Natural killer cell (primary cell): ENCODE data around the gene RNF157. TPM values are rescaled to one million over a fixed set of nuclear protein-coding genes. Genes with fewer than 3 reads are reported as not detected.
A peak's percentile ranks its signal among the peaks of the same experiment; 100 is the strongest.

Experiments
- ATAC-seq, 3 donors: fragments of 150-1000 bp in 2 of 3; fragments of 200-7000 bp in 1 of 3; cut with Tn5 transposase; 1 replicate in 1 of 3; 2 replicates in 2 of 3; pipeline ENCODE4 v1.10.0; 2021; ENCODE audit warnings: mild to moderate bottlenecking in 2 of 3, moderate library complexity in 2 of 3
- DNase-seq, 2 donors: peaks; one replicate each; pipeline versions ENCODE4 v3.0.0 to v3.0.0-alpha.2; 2013 to 2021; ENCODE audit warnings: mixed read lengths in 1 of 2
- H3K27ac ChIP-seq: one replicate; pipeline ENCODE4 v1.5.1; 2013; ENCODE audit warnings: mild to moderate bottlenecking, low read length
- H3K27me3 ChIP-seq: one replicate; pipeline ENCODE4 v1.6.1; 2013; ENCODE audit warnings: low read length; ENCODE audit not compliant: control insufficient read depth, insufficient read depth
- H3K36me3 ChIP-seq: one replicate; pipeline ENCODE4 v1.6.1; 2013; ENCODE audit warnings: low read length; ENCODE audit not compliant: control insufficient read depth, insufficient read depth
- H3K4me1 ChIP-seq: one replicate; pipeline ENCODE4 v1.6.1; 2013; ENCODE audit warnings: low read length; ENCODE audit not compliant: control insufficient read depth, insufficient read depth
- H3K4me3 ChIP-seq: one replicate; pipeline ENCODE4 v1.5.1; 2013; ENCODE audit warnings: low read length
- H3K9me3 ChIP-seq: one replicate; pipeline ENCODE4 v1.6.1; 2013; ENCODE audit warnings: low read length; ENCODE audit not compliant: control insufficient read depth, insufficient read depth
- H3K27ac Mint-ChIP-seq, 2 donors: one replicate each; pipeline ENCODE4 v1.8.0; 2022; ENCODE audit warnings: mild to moderate bottlenecking in 2 of 2, mixed read lengths in 2 of 2, moderate library complexity in 1 of 2
- H3K27me3 Mint-ChIP-seq, 2 donors: one replicate each; pipeline ENCODE4 v1.8.0; 2022; ENCODE audit warnings: low read depth in 2 of 2, mixed read lengths in 2 of 2
- H3K36me3 Mint-ChIP-seq: one replicate; pipeline ENCODE4 v1.8.0; 2022; ENCODE audit warnings: mixed read lengths
- H3K4me1 Mint-ChIP-seq, 2 donors: one replicate each; pipeline ENCODE4 v1.8.0; 2022; ENCODE audit warnings: mixed read lengths in 2 of 2
- H3K4me3 Mint-ChIP-seq: one replicate; pipeline ENCODE4 v1.8.0; 2022; ENCODE audit warnings: mild to moderate bottlenecking, moderate library complexity, mixed read lengths
- H3K9me3 Mint-ChIP-seq, 2 donors: one replicate each; pipeline ENCODE4 v1.8.0; 2022; ENCODE audit warnings: mixed read lengths in 2 of 2
- CTCF ChIP-seq: fragments of 200-600 bp; IDR thresholded peaks from one replicate; pipeline ENCODE4 v1.8.0; 2022; ENCODE audit warnings: antibody characterized with exemption
- WGBS: methylation state at CpG from one replicate; pipeline ENCODE4 v1.1.7; 2013; ENCODE audit warnings: missing lambda C conversion rate; ENCODE audit not compliant: insufficient coverage; 5-methylcytosine and 5-hydroxymethylcytosine counted together
- intact Hi-C: fragments of 100-400 bp; cut with micrococcal nuclease; formaldehyde crosslinking; loops from one replicate; pipeline ENCODE4 v1.14.2; 2022
- total RNA-seq, 4 donors: library from RNA; stranded (reverse); fragments of 120-200 nt in 1 of 4; gene quantifications; one replicate each; pipeline versions ENCODE4 v1.2.3 to v1.2.4, GENCODE V29; 2013 to 2022

The RNF157 gene
- total RNA-seq, 3 donors from 2014 or later (not counting 1 experiment from before 2014, with no cell fraction given) = 4.9 to 9.1 (median 8.5) TPM

DNA sequence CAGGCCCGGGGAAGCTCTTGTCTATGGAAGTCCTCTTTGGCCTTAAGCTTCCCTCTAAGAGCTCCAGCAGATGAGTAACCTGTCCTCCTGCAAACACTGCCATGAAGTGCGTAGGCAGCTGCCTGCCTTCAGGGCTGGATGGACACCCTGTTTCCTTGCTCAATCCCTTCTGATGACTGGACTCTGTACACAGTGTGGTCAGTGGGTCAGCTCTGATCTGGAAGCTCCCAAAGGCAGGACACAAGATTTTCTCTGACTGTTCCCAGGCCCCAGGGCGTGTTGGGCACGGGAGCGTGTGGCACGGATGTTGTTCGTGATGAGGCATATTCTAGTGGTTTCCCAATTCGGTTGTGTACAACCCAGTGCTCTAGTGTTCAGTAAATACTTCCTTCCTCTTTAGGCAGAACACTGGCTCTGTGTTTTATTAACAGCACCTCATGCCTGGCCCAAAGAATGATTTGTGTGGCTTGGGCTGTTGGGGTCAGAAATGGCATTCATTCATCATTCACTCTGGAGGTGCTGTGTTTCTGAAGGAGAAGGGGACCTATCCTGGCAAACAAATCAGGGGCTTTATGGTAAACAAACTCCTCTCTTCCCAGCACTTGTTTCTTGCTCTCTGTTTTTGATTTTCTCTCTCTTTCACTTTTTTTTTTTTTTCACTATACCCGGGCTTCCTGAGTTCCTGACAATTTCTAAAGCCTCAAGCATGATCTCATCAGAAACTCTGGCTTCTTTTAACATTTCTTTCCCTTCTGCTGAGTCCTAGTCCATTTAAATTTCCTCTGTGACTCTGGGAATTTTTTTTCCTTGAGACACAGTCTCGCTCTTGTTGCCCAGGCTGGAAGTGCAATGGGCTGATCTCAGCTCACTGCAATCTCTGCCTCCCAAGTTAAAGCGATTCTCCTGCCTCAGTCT, 12.0 kb upstream of the RNF157 start:
- H3K27me3 Mint-ChIP-seq = no peaks in the 10 kb centered on the region
- peak overlapping the region; percentile 63 for H3K27ac ChIP-seq
- H3K27ac Mint-ChIP-seq = peak overlapping the region; percentile 81 to 86
- H3K4me3 ChIP-seq = no peak overlapping the region
- H3K36me3 Mint-ChIP-seq = no peaks in the 10 kb centered on the region
- DNase-seq = peak; percentile 24 to 70
- peaks cover 37% of the 10 kb centered on the region for H3K4me1 ChIP-seq
- no peaks in the 10 kb centered on the region for H3K9me3 ChIP-seq
- ATAC-seq = peak; percentile 56 to 82 (median 74)
- H3K4me3 Mint-ChIP-seq = peak overlapping the region; percentile 80
- peaks cover 36 to 39% of the 10 kb centered on the region in 2 donors for H3K4me1 Mint-ChIP-seq
- WGBS = 24% methylated on average over 11 of the region's 11 CpGs
- no peaks in the 10 kb centered on the region for H3K27me3 ChIP-seq
- no peaks in the 10 kb centered on the region for H3K36me3 ChIP-seq
- no peak for TF ChIP-seq CTCF
- H3K9me3 Mint-ChIP-seq = peaks cover 0 to 2% of the 10 kb centered on the region in 2 donors
- intact Hi-C loops = no loop called here

GRCh38 chr17:76251478-76252039, 11.3 kb upstream of the RNF157 start:
- H3K4me3 ChIP-seq = no peak overlapping the region
- Mint-ChIP-seq H3K4me1 (peaks cover 32 to 34% of the 10 kb centered on the region in 2 donors), H3K27me3 (no peaks in the 10 kb centered on the region), H3K9me3 (no peaks in the 10 kb centered on the region), H3K36me3 (no peaks in the 10 kb centered on the region), H3K4me3 (peak overlapping the region; percentile 80), H3K27ac (peak overlapping the region; percentile 81 to 86)
- intact Hi-C loops = no loop called here
- H3K36me3 ChIP-seq = no peaks in the 10 kb centered on the region
- 88% methylated on average over 8 of the region's 8 CpGs for WGBS
- DNase-seq (no peak), ATAC-seq (no peak)
- H3K9me3 ChIP-seq = no peaks in the 10 kb centered on the region
- peak overlapping the region; percentile 63 for H3K27ac ChIP-seq
- H3K4me1 ChIP-seq = peaks cover 36% of the 10 kb centered on the region
- TF ChIP-seq CTCF = no peak
- no peaks in the 10 kb centered on the region for H3K27me3 ChIP-seq

- no peaks in the 10 kb centered on the region for H3K36me3 ChIP-seq
- ATAC-seq (no peak), DNase-seq (no peak)
- no peak overlapping the region for H3K27ac ChIP-seq
- H3K27me3 ChIP-seq = no peaks in the 10 kb centered on the region
- peaks cover 20 to 21% of the 10 kb centered on the region in 2 donors for H3K4me1 Mint-ChIP-seq
- 95% methylated on average over 5 of the region's 6 CpGs for WGBS
- H3K36me3 Mint-ChIP-seq = no peaks in the 10 kb centered on the region
- no peak overlapping the region for H3K27ac Mint-ChIP-seq
- H3K9me3 ChIP-seq = no peaks in the 10 kb centered on the region
- no peak overlapping the region for H3K4me3 ChIP-seq
- intact Hi-C loops = no loop called here
- no peak for TF ChIP-seq CTCF
- no peak overlapping the region for H3K4me3 Mint-ChIP-seq
- no peaks in the 10 kb centered on the region for H3K27me3 Mint-ChIP-seq
- peaks cover 34% of the 10 kb centered on the region for H3K4me1 ChIP-seq
- no peaks in the 10 kb centered on the region for H3K9me3 Mint-ChIP-seq
Observed at GRCh38 chr17:76250141-76250540, 9.8 kb upstream of the RNF157 start.
